ENCODE data around the gene TAP2. TPM values are rescaled to one million over a fixed set of nuclear protein-coding genes. Genes with fewer than 3 reads are reported as not detected.

Gene TAP2
- total and polyA plus RNA-seq, 2 of the 13 experiments (the other 11 are each of a cell fraction or from before 2014, with no cell fraction given) = 10.3 to 17.6 TPM

- no peak for TF ChIP-seq FOSL1 (CRISPR knock-in tag; IDR thresholded peaks at IDR 0.05; ENCODE audit: borderline replicate concordance)
- TF ChIP-seq ZBTB21 (CRISPR knock-in tag; IDR thresholded peaks at IDR 0.05) = no peak
- no peak for TF ChIP-seq KLF13 (CRISPR knock-in tag; IDR thresholded peaks at IDR 0.05)
- peak; percentile 13 for TF ChIP-seq ERF (CRISPR knock-in tag; IDR thresholded peaks at IDR 0.05)
- no peak for TF ChIP-seq TCF12 (IDR thresholded peaks at IDR 0.05)
- peak; percentile 61; the same call in 1 of the 2 replicates for TF ChIP-seq TCF12 (CRISPR knock-in tag; IDR thresholded peaks at IDR 0.05)
- no peak for TF ChIP-seq U2AF2 (IDR thresholded peaks at IDR 0.05; ENCODE audit: low read depth, low read length)
- TF ChIP-seq SRSF4 (IDR thresholded peaks at IDR 0.05; ENCODE audit: low read depth, low read length, poor library complexity, severe bottlenecking) = no peak
- peak; percentile 62; the same call in 1 of the 2 replicates for TF ChIP-seq SNAI1 (CRISPR knock-in tag; IDR thresholded peaks at IDR 0.05; ENCODE audit: borderline replicate concordance)
- TF ChIP-seq FOXP1 (IDR thresholded peaks at IDR 0.05) = no peak
- peak; percentile 16; the same call in 1 of the 2 replicates for TF ChIP-seq FOXP1 (CRISPR knock-in tag; IDR thresholded peaks at IDR 0.05)
- TF ChIP-seq HNF1A (IDR thresholded peaks at IDR 0.05; ENCODE audit: low read depth) = no peak
- TF ChIP-seq HNF1A (CRISPR knock-in tag; IDR thresholded peaks at IDR 0.05; ENCODE audit: borderline replicate concordance) = no peak
- no peak for TF ChIP-seq ZSCAN20 (CRISPR knock-in tag; IDR thresholded peaks at IDR 0.05; ENCODE audit: borderline replicate concordance)
- TF ChIP-seq ZNF207 (IDR thresholded peaks at IDR 0.05; ENCODE audit: borderline replicate concordance) = no peak
- no peak for TF ChIP-seq JARID2 (CRISPR knock-in tag; IDR thresholded peaks at IDR 0.05; ENCODE audit: insufficient replicate concordance)
- TF ChIP-seq SMYD3 (CRISPR knock-in tag; IDR thresholded peaks at IDR 0.05) = no peak
- peak; percentile 57 to 61 for TF ChIP-seq POLR2A (IDR thresholded peaks at IDR 0.05; ENCODE audit: insufficient read depth in 1 of 2, low read depth in 2 of 2, low read length in 2 of 2)
- no peak for TF ChIP-seq ZNF737 (CRISPR knock-in tag; IDR thresholded peaks at IDR 0.05; ENCODE audit: borderline replicate concordance)
- 0 out of 2 replicates have a peak, but pooled peaks have one; percentile 15 for TF ChIP-seq ATF2 (CRISPR knock-in tag; IDR thresholded peaks at IDR 0.05)
- TF ChIP-seq CENPX (CRISPR knock-in tag; IDR thresholded peaks at IDR 0.05) = no peak
- no peak for TF ChIP-seq BRCA1 (CRISPR knock-in tag; IDR thresholded peaks at IDR 0.05)
- TF ChIP-seq ZNF83 (CRISPR knock-in tag; IDR thresholded peaks at IDR 0.05; ENCODE audit: borderline replicate concordance) = no peak
- no peak for TF ChIP-seq ZNF256 (CRISPR knock-in tag; conservative IDR thresholded peaks at IDR 0.05)
- no peak for TF ChIP-seq MNT (IDR thresholded peaks at IDR 0.05)
These were observed 5.7 kb upstream of the TAP2 start, which contains the start of gene PSMB8 (continued) for GRCh38 chr6:32843979-32844838.
